B cell (primary cell): ENCODE measurements around the gene NTN1. TPM values are rescaled to one million over a fixed set of nuclear protein-coding genes. Genes with fewer than 3 reads are reported as not detected.

Experiments used
- ATAC-seq: fragments of 200-7000 bp; cut with Tn5 transposase; one replicate; pipeline ENCODE4 v1.10.0; 2021; ENCODE audit warnings: low read depth, mild to moderate bottlenecking, moderate number of reproducible peaks, moderate library complexity
- CTCF ChIA-PET: fragments of 350-600 bp; sonication (Branson Sonifier 250); formaldehyde crosslinking; loops from one replicate; lab custom pipeline; 2021; ENCODE audit warnings: antibody characterized with exemption, inconsistent platforms; lab: Charles Lee
- POLR2A ChIA-PET: fragments of 350-600 bp; sonication (Branson Sonifier 250); formaldehyde crosslinking; loops from one replicate; lab custom pipeline; 2021; ENCODE audit warnings: antibody characterized with exemption; lab: Charles Lee
- DNase-seq: peaks from one replicate; pipeline ENCODE4 v3.0.0; 2013
- H2AFZ ChIP-seq: 2 replicates; pipeline ENCODE4 v1.6.1; 2012; ENCODE audit warnings: mild to moderate bottlenecking, low read depth, low read length; ENCODE audit not compliant: insufficient read depth, poor library complexity, severe bottlenecking
- H3K27ac ChIP-seq, 2 donors: 1 replicate in 1 of 2; 2 replicates in 1 of 2; pipeline ENCODE4 v1.5.1; 2012 to 2013; ENCODE audit warnings: low read length in 2 of 2, mild to moderate bottlenecking in 2 of 2, moderate library complexity in 1 of 2
- H3K27me3 ChIP-seq, 4 experiments: fragments of 200-600 bp in 1 of 4; sonication (generic) in 1 of 4; replicated peaks in 1 of 4; 1 replicate in 2 of 4; 2 replicates in 2 of 4; pipeline versions ENCODE4 v1.6.1 to v1.7.0; 2013 to 2016; ENCODE audit warnings: low read length in 3 of 4, mild to moderate bottlenecking in 2 of 4, mixed read lengths in 1 of 4, moderate library complexity in 1 of 4; ENCODE audit not compliant: insufficient read depth in 4 of 4, control insufficient read depth in 3 of 4; ENCODE audit errors: control extremely low read depth in 1 of 4
- H3K36me3 ChIP-seq, 2 experiments: replicated peaks in 1 of 2; 1 replicate in 1 of 2; 2 replicates in 1 of 2; pipeline versions ENCODE4 v1.6.1 to v1.7.1; 2013; ENCODE audit warnings: low read length in 1 of 2; ENCODE audit not compliant: insufficient read depth in 2 of 2, control insufficient read depth in 1 of 2; ENCODE audit errors: control extremely low read depth in 1 of 2, extremely low read depth in 1 of 2
- H3K4me1 ChIP-seq, 2 donors: fragments of 200-600 bp in 1 of 2; sonication (generic) in 1 of 2; 1 replicate in 1 of 2; 2 replicates in 1 of 2; pipeline versions ENCODE4 v1.5.1 to v1.6.1; 2013 to 2017; ENCODE audit warnings: low read length in 2 of 2; ENCODE audit not compliant: control insufficient read depth in 2 of 2, insufficient read depth in 2 of 2
- H3K4me2 ChIP-seq: replicated peaks from 2 replicates; pipeline ENCODE3; 2012; ENCODE audit warnings: mild to moderate bottlenecking, low read depth, low read length; ENCODE audit not compliant: poor library complexity, severe bottlenecking
- H3K4me3 ChIP-seq, 5 experiments: fragments of 200-600 bp in 1 of 5; sonication (generic) in 1 of 5; 1 replicate in 3 of 5; 2 replicates in 2 of 5; pipeline versions ENCODE4 v1.5.1 to v1.7.0; 2011 to 2016; ENCODE audit warnings: low read length in 4 of 5, mild to moderate bottlenecking in 4 of 5, low read depth in 2 of 5, control low read depth in 1 of 5, moderate library complexity in 1 of 5; ENCODE audit not compliant: insufficient read depth in 1 of 5; ENCODE audit errors: control extremely low read depth in 1 of 5, extremely low read depth in 1 of 5
- H3K79me2 ChIP-seq: fragments of 200-600 bp; sonication (generic); one replicate; pipeline ENCODE4 v1.6.0; 2016; ENCODE audit warnings: low read length; ENCODE audit not compliant: control insufficient read depth, insufficient read depth
- H3K9ac ChIP-seq: fragments of 200-600 bp; sonication (generic); 2 replicates; pipeline ENCODE4 v1.6.1; 2017; ENCODE audit warnings: mild to moderate bottlenecking, low read length, moderate library complexity
- H3K9me3 ChIP-seq, 3 donors: one replicate each; pipeline versions ENCODE4 v1.6.1 to v1.7.1; 2013; ENCODE audit warnings: low read length in 2 of 3; ENCODE audit not compliant: control insufficient read depth in 2 of 3, insufficient read depth in 1 of 3; ENCODE audit errors: control extremely low read depth in 1 of 3
- H4K20me1 ChIP-seq: 2 replicates; pipeline ENCODE4 v1.6.0; 2012; ENCODE audit warnings: mild to moderate bottlenecking, low read length; ENCODE audit not compliant: insufficient read depth, control insufficient read depth, poor library complexity, severe bottlenecking
- H3K27ac Mint-ChIP-seq: one replicate; pipeline ENCODE4 v1.8.0; 2021; ENCODE audit warnings: mixed read lengths
- H3K27me3 Mint-ChIP-seq: one replicate; pipeline ENCODE4 v1.8.0; 2021; ENCODE audit warnings: mixed read lengths
- H3K4me1 Mint-ChIP-seq: one replicate; pipeline ENCODE4 v1.8.0; 2021; ENCODE audit warnings: mixed read lengths
- H3K4me3 Mint-ChIP-seq: one replicate; pipeline ENCODE4 v1.8.0; 2021; ENCODE audit warnings: mixed read lengths
- H3K9me3 Mint-ChIP-seq: one replicate; pipeline ENCODE4 v1.8.0; 2022; ENCODE audit warnings: mixed read lengths; ENCODE audit not compliant: insufficient read depth
- EZH2 ChIP-seq: IDR thresholded peaks from 2 replicates; pipeline ENCODE4 v1.6.1; 2012; ENCODE audit warnings: borderline replicate concordance, low read depth, mild to moderate bottlenecking, moderate library complexity, low read length; ENCODE audit not compliant: insufficient read depth, poor library complexity, severe bottlenecking
- WGBS: methylation state at CpG from one replicate; pipeline ENCODE4 v1.1.5; 2013; ENCODE audit warnings: missing lambda C conversion rate; ENCODE audit not compliant: insufficient coverage; 5-methylcytosine and 5-hydroxymethylcytosine counted together
- intact Hi-C: fragments of 100-400 bp; cut with micrococcal nuclease; formaldehyde crosslinking; loops from one replicate; pipeline ENCODE4 v1.10.0; 2022
- polyA plus RNA-seq: library from polyadenylated mRNA; depleted of rRNA; stranded (reverse); fragments of >200 nt; gene quantifications from 2 replicates; pipeline ENCODE4 v1.2.3, GENCODE V29; 2012
- total RNA-seq, 2 donors: library from RNA; stranded (reverse); fragments of 120-200 nt in 1 of 2; gene quantifications; 1 replicate in 1 of 2; 2 replicates in 1 of 2; pipeline versions ENCODE4 v1.2.3 to v1.2.4, GENCODE V29; 2013 to 2022
- TF ChIP-seq, protein P1 (sequence below): fragments of 200-600 bp; IDR thresholded peaks from one replicate; pipeline ENCODE4 v1.8.0; 2022; ENCODE audit warnings: antibody characterized with exemption, mild to moderate bottlenecking

Gene NTN1
- total and polyA plus RNA-seq, 2 donors (not counting 1 experiment from before 2014, with no cell fraction given), result 0.10 to 0.25 TPM

DNA sequence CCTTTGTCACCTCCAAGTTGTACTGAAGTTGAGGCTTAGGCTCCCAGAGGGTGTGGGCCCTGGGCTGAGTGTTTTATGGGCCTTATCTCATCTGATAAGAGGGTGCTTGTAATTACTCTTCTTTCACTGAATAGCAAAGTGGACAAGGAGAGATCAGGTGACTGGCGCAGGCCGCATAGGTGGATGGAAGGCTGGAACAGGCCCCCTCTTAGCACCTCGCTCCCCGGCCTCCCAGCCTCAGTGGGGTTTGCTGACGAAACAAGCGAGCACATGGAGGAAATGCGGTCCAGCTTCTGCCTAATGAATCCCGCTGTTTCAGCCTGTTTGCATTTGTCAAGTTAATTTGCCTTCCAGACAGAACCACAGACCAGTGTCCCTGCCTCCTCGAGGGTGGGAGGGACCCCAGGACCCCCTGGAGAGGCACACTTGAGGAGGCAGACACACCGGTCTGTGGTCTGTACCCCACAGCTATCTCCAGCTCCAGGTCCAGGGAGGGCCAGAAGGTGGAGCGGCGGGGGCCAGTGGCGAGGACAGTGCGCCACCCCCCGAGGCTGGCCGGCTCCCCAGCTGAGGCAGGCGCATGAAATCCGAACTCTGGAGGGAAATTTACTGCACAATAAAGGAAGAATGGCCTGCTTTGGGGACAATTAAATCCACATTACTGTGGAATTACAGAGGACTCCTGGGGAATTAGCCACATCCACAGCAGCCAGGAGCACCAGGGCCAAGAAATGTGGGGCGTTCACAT lies 123.4 kb downstream of the NTN1 start:
- TF ChIP-seq, protein P1, sequence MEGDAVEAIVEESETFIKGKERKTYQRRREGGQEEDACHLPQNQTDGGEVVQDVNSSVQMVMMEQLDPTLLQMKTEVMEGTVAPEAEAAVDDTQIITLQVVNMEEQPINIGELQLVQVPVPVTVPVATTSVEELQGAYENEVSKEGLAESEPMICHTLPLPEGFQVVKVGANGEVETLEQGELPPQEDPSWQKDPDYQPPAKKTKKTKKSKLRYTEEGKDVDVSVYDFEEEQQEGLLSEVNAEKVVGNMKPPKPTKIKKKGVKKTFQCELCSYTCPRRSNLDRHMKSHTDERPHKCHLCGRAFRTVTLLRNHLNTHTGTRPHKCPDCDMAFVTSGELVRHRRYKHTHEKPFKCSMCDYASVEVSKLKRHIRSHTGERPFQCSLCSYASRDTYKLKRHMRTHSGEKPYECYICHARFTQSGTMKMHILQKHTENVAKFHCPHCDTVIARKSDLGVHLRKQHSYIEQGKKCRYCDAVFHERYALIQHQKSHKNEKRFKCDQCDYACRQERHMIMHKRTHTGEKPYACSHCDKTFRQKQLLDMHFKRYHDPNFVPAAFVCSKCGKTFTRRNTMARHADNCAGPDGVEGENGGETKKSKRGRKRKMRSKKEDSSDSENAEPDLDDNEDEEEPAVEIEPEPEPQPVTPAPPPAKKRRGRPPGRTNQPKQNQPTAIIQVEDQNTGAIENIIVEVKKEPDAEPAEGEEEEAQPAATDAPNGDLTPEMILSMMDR, result no peak
- no peak for TF ChIP-seq EZH2
- H3K79me2 ChIP-seq, result no peaks in the 10 kb centered on the region
- WGBS, result 91% methylated on average over 18 of the region's 19 CpGs
- Mint-ChIP-seq H3K27ac (no peak overlapping the region), H3K4me3 (no peak overlapping the region), H3K27me3 (peaks cover 12% of the 10 kb centered on the region), H3K4me1 (no peaks in the 10 kb centered on the region), H3K9me3 (no peaks in the 10 kb centered on the region)
- ATAC-seq (no peak), DNase-seq (no peak)
- no peak overlapping the region for H3K4me3 ChIP-seq
- no peak overlapping the region for H3K9ac ChIP-seq
- intact Hi-C loops, result no loop called here
- H3K4me2 ChIP-seq, result no peak overlapping the region
- no peaks in the 10 kb centered on the region for H3K27me3 ChIP-seq
- no peak overlapping the region for H3K27ac ChIP-seq
- H3K36me3 ChIP-seq, result no peaks in the 10 kb centered on the region
- no peaks in the 10 kb centered on the region for H3K4me1 ChIP-seq
- no peaks in the 10 kb centered on the region for H4K20me1 ChIP-seq
- no peak overlapping the region for H2AFZ ChIP-seq
- no peaks in the 10 kb centered on the region for H3K9me3 ChIP-seq
- POLR2A ChIA-PET, result no interaction called here
- CTCF ChIA-PET, result no interaction called here

DNA sequence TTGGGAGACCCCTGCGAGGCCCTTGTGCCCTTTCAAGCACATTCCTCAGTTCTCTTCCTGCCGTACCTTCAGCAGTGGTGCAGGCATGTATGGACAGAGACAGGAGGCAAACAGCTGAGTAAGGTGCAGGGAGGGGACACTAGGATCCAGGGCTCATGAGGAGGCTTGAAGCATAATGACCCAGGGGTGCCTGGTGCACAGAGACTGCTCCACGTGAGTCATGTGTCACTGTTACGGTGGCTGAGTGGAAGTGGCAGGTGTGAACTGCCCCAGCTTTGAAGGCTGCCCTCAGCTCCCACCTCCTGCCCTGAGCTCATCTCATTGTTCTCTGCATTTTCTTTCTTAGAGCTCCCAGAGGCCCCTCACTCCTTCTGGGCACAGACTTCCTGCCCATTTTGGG lies 124.8 kb downstream of the NTN1 start:
- H3K9me3 ChIP-seq, result no peaks in the 10 kb centered on the region
- no peaks in the 10 kb centered on the region for H3K36me3 ChIP-seq
- H3K4me2 ChIP-seq, result no peak overlapping the region
- WGBS, result 86% methylated on average over 4 of the region's 4 CpGs
- TF ChIP-seq EZH2, result no peak
- TF ChIP-seq, protein P1, result no peak
- ATAC-seq (no peak), DNase-seq (no peak)
- no peaks in the 10 kb centered on the region for H3K79me2 ChIP-seq
- H3K4me1 ChIP-seq, result no peaks in the 10 kb centered on the region
- ChIA-PET POLR2A (no interaction called here), CTCF (no interaction called here)
- H2AFZ ChIP-seq, result no peak overlapping the region
- H3K4me3 Mint-ChIP-seq, result no peak overlapping the region
- peaks cover 12% of the 10 kb centered on the region for H3K27me3 Mint-ChIP-seq
- no peaks in the 10 kb centered on the region for H4K20me1 ChIP-seq
- intact Hi-C loops, result no loop called here
- H3K27ac Mint-ChIP-seq, result no peak overlapping the region
- no peak overlapping the region for H3K4me3 ChIP-seq
- no peaks in the 10 kb centered on the region for H3K9me3 Mint-ChIP-seq
- no peaks in the 10 kb centered on the region for H3K4me1 Mint-ChIP-seq
- H3K27ac ChIP-seq, result no peak overlapping the region
- no peaks in the 10 kb centered on the region for H3K27me3 ChIP-seq
- no peak overlapping the region for H3K9ac ChIP-seq
